ENCODE data around the gene CDK5RAP1.
A peak's percentile ranks its signal among the peaks of the same experiment; 100 is the strongest.

Gene CDK5RAP1

DNA sequence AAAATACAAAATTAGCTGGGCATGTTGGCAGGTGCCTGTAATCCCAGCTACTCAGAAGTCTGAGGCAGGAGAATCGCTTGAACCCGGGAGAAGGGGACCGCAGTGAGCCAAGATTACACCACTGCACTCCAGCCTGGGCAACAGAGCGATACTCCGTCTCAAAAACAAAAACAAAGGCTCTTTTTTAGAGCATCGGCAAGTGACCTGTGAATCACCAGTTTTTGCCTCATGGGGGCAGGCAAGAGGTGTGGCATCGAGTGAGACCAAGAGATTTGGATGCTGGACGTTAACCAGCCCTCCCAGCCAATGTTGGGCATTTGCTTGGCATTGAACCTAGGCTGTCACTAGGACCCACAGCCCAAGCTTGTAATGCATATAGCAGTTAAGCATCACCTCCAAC, 14.6 kb upstream of the CDK5RAP1 start:
- H2BK120ac ChIP-seq (ENCODE audit: low read depth, low read length) = no peak overlapping the region
- H2BK15ac ChIP-seq (ENCODE audit: low read depth, poor library complexity, severe bottlenecking) = no peak overlapping the region
- no peak overlapping the region for H2BK5ac ChIP-seq (ENCODE audit: low read depth, low read length, poor library complexity, severe bottlenecking)
- no peak overlapping the region for H3K18ac ChIP-seq (ENCODE audit: low read depth in 1 of 2, low read length in 2 of 2)
- no peak overlapping the region for H2AK5ac ChIP-seq (ENCODE audit: low read length, severe bottlenecking)
- H4K91ac ChIP-seq (ENCODE audit: low read length) = no peak overlapping the region
- H2AFZ ChIP-seq (ENCODE audit: low read depth, low read length) = no peak overlapping the region
- no peak overlapping the region for H3K27ac ChIP-seq (ENCODE audit: low read length, poor library complexity, severe bottlenecking)
- H3K14ac ChIP-seq (ENCODE audit: low read length in 2 of 2) = no peak overlapping the region
- no peak overlapping the region for H3K4me3 ChIP-seq (ENCODE audit: insufficient read depth in 1 of 2, low read depth in 1 of 2, low read length in 2 of 2)
- H3K4me1 ChIP-seq (ENCODE audit: control insufficient read depth, insufficient read depth, low read depth, low read length) = peaks cover 4% of the 10 kb centered on the region
- H2BK12ac ChIP-seq (ENCODE audit: low read length in 2 of 2) = no peak overlapping the region
- no peak overlapping the region for H4K8ac ChIP-seq (ENCODE audit: low read length)
- no peak overlapping the region for H3K4me2 ChIP-seq (ENCODE audit: low read length, poor library complexity, severe bottlenecking)
- H3K27me3 ChIP-seq (ENCODE audit: control insufficient read depth in 1 of 2, insufficient read depth in 1 of 2, low read length in 2 of 2) = no peaks in the 10 kb centered on the region
- H3K9ac ChIP-seq (ENCODE audit: low read length) = peak overlapping the region; percentile 54
- 78% methylated on average over 8 of the region's 8 CpGs for WGBS
- no peaks in the 10 kb centered on the region for H3K79me1 ChIP-seq (replicated peaks; ENCODE audit: low read length, poor library complexity, severe bottlenecking)
- no peaks in the 10 kb centered on the region for H3K9me3 ChIP-seq (ENCODE audit: control insufficient read depth, low read length)
- DNase-seq = peak; percentile 27
- H3K4ac ChIP-seq (ENCODE audit: low read depth in 1 of 2, low read length in 2 of 2) = no peak overlapping the region
- H3K36me3 ChIP-seq (ENCODE audit: control insufficient read depth in 1 of 2, insufficient read depth in 2 of 2, low read depth in 1 of 2, low read length in 2 of 2) = peaks cover 12 to 40% of the 10 kb centered on the region in 2 experiments
- H3K23ac ChIP-seq (ENCODE audit: low read length in 2 of 2) = no peak overlapping the region

DNA sequence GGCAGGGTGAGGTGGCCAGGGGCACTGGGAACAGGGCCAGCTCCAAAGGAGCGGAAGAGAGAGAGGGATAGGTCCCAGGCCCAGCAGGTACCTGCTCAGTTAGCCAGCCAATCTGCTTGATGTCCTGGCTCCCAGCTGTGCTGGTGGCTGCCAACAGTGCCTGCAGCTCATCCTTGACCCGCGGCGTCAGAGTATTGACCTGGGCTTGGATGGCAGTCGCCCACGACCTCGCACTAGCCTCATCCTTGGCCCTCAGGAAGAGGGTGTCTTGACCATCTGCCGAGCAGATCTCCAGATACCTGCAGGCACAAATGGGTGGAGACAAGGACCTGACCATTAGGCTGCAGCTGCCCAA, 11.1 kb upstream of the CDK5RAP1 start:
- WGBS = 94% methylated on average over 8 of the region's 8 CpGs

DNA sequence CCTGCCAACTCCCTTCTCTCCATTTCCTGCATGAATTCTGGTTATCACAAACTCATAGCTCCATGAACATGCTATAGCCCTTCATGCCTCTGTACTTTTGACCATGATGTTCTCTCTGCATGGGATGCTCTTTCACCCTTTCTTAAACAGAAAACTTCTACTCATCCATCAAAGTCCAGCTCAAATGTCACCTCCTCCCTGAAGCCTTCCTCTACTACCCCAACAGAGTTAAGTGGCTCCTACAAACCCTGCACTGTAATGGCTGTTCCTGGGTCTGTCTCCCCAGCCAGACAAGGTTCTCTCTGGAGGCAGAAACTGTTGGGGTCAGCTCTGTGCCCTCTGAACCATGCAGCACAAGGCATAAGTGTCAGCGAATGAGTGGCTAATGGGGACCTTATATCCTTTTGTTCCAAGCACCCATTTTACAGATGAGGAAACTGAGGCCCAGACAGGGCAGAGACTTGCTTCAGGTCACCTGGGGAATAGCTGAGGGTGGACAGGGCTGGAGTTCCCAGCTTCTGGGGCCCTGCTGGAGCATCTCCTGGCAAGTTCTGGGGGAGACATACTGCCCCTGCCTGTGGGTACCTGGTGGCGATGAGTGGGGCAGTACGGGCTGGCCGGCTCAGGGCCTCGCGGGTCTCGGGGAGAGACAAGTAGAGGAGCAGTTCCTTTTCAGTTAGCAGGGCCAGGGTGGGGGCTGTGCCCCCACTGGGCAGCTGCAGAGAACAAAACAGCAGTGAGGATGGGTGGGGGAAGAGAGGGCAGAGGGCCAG, 10.6 kb upstream of the CDK5RAP1 start:
- Histone ChIP-seq H3K27me3 (ENCODE audit: control insufficient read depth in 1 of 2, insufficient read depth in 1 of 2, low read length in 2 of 2) (no peaks in the 10 kb centered on the region), H3K18ac (ENCODE audit: low read depth in 1 of 2, low read length in 2 of 2) (no peak overlapping the region), H2AK5ac (ENCODE audit: low read length, severe bottlenecking) (no peak overlapping the region), H3K4me2 (ENCODE audit: low read length, poor library complexity, severe bottlenecking) (no peak overlapping the region), H3K4me1 (ENCODE audit: control insufficient read depth, insufficient read depth, low read depth, low read length) (peaks cover 11% of the 10 kb centered on the region), H4K8ac (ENCODE audit: low read length) (no peak overlapping the region), H3K4me3 (ENCODE audit: insufficient read depth in 1 of 2, low read depth in 1 of 2, low read length in 2 of 2) (no peak overlapping the region), H3K4ac (ENCODE audit: low read depth in 1 of 2, low read length in 2 of 2) (no peak overlapping the region), H2BK120ac (ENCODE audit: low read depth, low read length) (no peak overlapping the region), H2BK5ac (ENCODE audit: low read depth, low read length, poor library complexity, severe bottlenecking) (no peak overlapping the region), H2BK15ac (ENCODE audit: low read depth, poor library complexity, severe bottlenecking) (no peak overlapping the region), H3K9ac (ENCODE audit: low read length) (no peak overlapping the region), H3K27ac (ENCODE audit: low read length, poor library complexity, severe bottlenecking) (no peak overlapping the region), H2BK12ac (ENCODE audit: low read length in 2 of 2) (no peak overlapping the region), H4K91ac (ENCODE audit: low read length) (no peak overlapping the region), H3K9me3 (ENCODE audit: control insufficient read depth, low read length) (peaks cover 5% of the 10 kb centered on the region), H3K36me3 (ENCODE audit: control insufficient read depth in 1 of 2, insufficient read depth in 2 of 2, low read depth in 1 of 2, low read length in 2 of 2) (peaks cover 41 to 67% of the 10 kb centered on the region in 2 experiments), H3K79me1 (replicated peaks; ENCODE audit: low read length, poor library complexity, severe bottlenecking) (peaks cover 9% of the 10 kb centered on the region), H3K14ac (ENCODE audit: low read length in 2 of 2) (no peak overlapping the region), H3K23ac (ENCODE audit: low read length in 2 of 2) (no peak overlapping the region), H2AFZ (ENCODE audit: low read depth, low read length) (no peak overlapping the region)
- 95% methylated on average over 7 of the region's 7 CpGs for WGBS
- no peak for DNase-seq

More for the DNA sequence above, 11.1 kb upstream of the CDK5RAP1 start:
- H3K23ac ChIP-seq (ENCODE audit: low read length in 2 of 2) = no peak overlapping the region
- no peak overlapping the region for H4K8ac ChIP-seq (ENCODE audit: low read length)
- no peak overlapping the region for H3K4me2 ChIP-seq (ENCODE audit: low read length, poor library complexity, severe bottlenecking)
- no peak overlapping the region for H2AFZ ChIP-seq (ENCODE audit: low read depth, low read length)
- no peak overlapping the region for H3K9ac ChIP-seq (ENCODE audit: low read length)
- peaks cover 9% of the 10 kb centered on the region for H3K79me1 ChIP-seq (replicated peaks; ENCODE audit: low read length, poor library complexity, severe bottlenecking)
- no peak overlapping the region for H2BK120ac ChIP-seq (ENCODE audit: low read depth, low read length)
- H4K91ac ChIP-seq (ENCODE audit: low read length) = no peak overlapping the region
- no peak overlapping the region for H3K4me3 ChIP-seq (ENCODE audit: insufficient read depth in 1 of 2, low read depth in 1 of 2, low read length in 2 of 2)
- peaks cover 11% of the 10 kb centered on the region for H3K4me1 ChIP-seq (ENCODE audit: control insufficient read depth, insufficient read depth, low read depth, low read length)
- H2BK5ac ChIP-seq (ENCODE audit: low read depth, low read length, poor library complexity, severe bottlenecking) = no peak overlapping the region
- no peak overlapping the region for H2BK12ac ChIP-seq (ENCODE audit: low read length in 2 of 2)
- peaks cover 2% of the 10 kb centered on the region for H3K9me3 ChIP-seq (ENCODE audit: control insufficient read depth, low read length)
- H2BK15ac ChIP-seq (ENCODE audit: low read depth, poor library complexity, severe bottlenecking) = no peak overlapping the region
- H3K18ac ChIP-seq (ENCODE audit: low read depth in 1 of 2, low read length in 2 of 2) = no peak overlapping the region
- peaks cover 36 to 67% of the 10 kb centered on the region in 2 experiments for H3K36me3 ChIP-seq (ENCODE audit: control insufficient read depth in 1 of 2, insufficient read depth in 2 of 2, low read depth in 1 of 2, low read length in 2 of 2)
- no peak overlapping the region for H3K4ac ChIP-seq (ENCODE audit: low read depth in 1 of 2, low read length in 2 of 2)
- H3K27me3 ChIP-seq (ENCODE audit: control insufficient read depth in 1 of 2, insufficient read depth in 1 of 2, low read length in 2 of 2) = no peaks in the 10 kb centered on the region
- no peak overlapping the region for H3K14ac ChIP-seq (ENCODE audit: low read length in 2 of 2)
- H3K27ac ChIP-seq (ENCODE audit: low read length, poor library complexity, severe bottlenecking) = no peak overlapping the region
- H2AK5ac ChIP-seq (ENCODE audit: low read length, severe bottlenecking) = no peak overlapping the region
- no peak for DNase-seq

DNA sequence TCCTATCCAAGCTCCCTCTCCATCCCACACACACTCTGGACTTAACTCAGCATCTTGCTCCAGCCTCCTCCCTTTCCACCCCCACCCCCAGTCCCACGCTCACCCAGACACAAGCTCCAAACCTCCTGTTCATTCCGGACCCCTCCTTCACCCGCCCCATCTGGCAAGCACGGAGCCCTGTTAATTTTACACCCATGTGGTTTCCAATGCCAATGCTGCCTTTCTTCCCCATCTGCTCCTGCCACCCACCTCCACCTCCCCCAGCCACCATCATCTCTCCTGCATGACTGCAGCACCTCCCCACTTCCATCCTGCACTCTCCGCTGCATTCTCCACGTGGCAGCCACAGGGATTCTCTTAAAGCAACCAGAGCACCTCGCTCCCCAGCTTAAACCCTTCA, 9.9 kb upstream of the CDK5RAP1 start:
- Histone ChIP-seq H3K4me1 (ENCODE audit: control insufficient read depth, insufficient read depth, low read depth, low read length) (peaks cover 11% of the 10 kb centered on the region), H2BK12ac (ENCODE audit: low read length in 2 of 2) (no peak overlapping the region), H2BK5ac (ENCODE audit: low read depth, low read length, poor library complexity, severe bottlenecking) (no peak overlapping the region)

More for the DNA sequence above, 9.9 kb upstream of the CDK5RAP1 start:
- peaks cover 5% of the 10 kb centered on the region for H3K9me3 ChIP-seq (ENCODE audit: control insufficient read depth, low read length)
- no peak overlapping the region for H4K8ac ChIP-seq (ENCODE audit: low read length)
- no peak overlapping the region for H2BK120ac ChIP-seq (ENCODE audit: low read depth, low read length)
- no peak overlapping the region for H2AFZ ChIP-seq (ENCODE audit: low read depth, low read length)
- no peak overlapping the region for H3K4ac ChIP-seq (ENCODE audit: low read depth in 1 of 2, low read length in 2 of 2)
- H3K79me1 ChIP-seq (replicated peaks; ENCODE audit: low read length, poor library complexity, severe bottlenecking) = peaks cover 9% of the 10 kb centered on the region
- no peak overlapping the region for H2AK5ac ChIP-seq (ENCODE audit: low read length, severe bottlenecking)
- H4K91ac ChIP-seq (ENCODE audit: low read length) = no peak overlapping the region
- no peak overlapping the region for H3K4me3 ChIP-seq (ENCODE audit: insufficient read depth in 1 of 2, low read depth in 1 of 2, low read length in 2 of 2)
- H2BK15ac ChIP-seq (ENCODE audit: low read depth, poor library complexity, severe bottlenecking) = no peak overlapping the region
- H3K14ac ChIP-seq (ENCODE audit: low read length in 2 of 2) = no peak overlapping the region
- H3K23ac ChIP-seq (ENCODE audit: low read length in 2 of 2) = no peak overlapping the region
- no peak for DNase-seq
- no peak overlapping the region for H3K4me2 ChIP-seq (ENCODE audit: low read length, poor library complexity, severe bottlenecking)
- WGBS = 92% methylated on average over 7 of the region's 7 CpGs
- no peak overlapping the region for H3K9ac ChIP-seq (ENCODE audit: low read length)
- H3K27me3 ChIP-seq (ENCODE audit: control insufficient read depth in 1 of 2, insufficient read depth in 1 of 2, low read length in 2 of 2) = no peaks in the 10 kb centered on the region
- H3K36me3 ChIP-seq (ENCODE audit: control insufficient read depth in 1 of 2, insufficient read depth in 2 of 2, low read depth in 1 of 2, low read length in 2 of 2) = peaks cover 42 to 73% of the 10 kb centered on the region in 2 experiments
- H3K18ac ChIP-seq (ENCODE audit: low read depth in 1 of 2, low read length in 2 of 2) = no peak overlapping the region
- no peak overlapping the region for H3K27ac ChIP-seq (ENCODE audit: low read length, poor library complexity, severe bottlenecking)
